Measurements from ENCODE around the gene NOMO2.
"Not testable (repeated sequence)": the region's sequence is repeated elsewhere in the genome, so short reads cannot be mapped to it uniquely, and the experiment has no call there.

GRCh38 chr16:18603572-18604246 is 41.8 kb upstream of the NOMO2 start:
- TF ChIP-seq POLR2AphosphoS5 (IDR thresholded peaks at IDR 0.05; ENCODE audit: low read depth, low read length); SPI1 (IDR thresholded peaks at IDR 0.05; ENCODE audit: low read depth, low read length); TAF1 (IDR thresholded peaks at IDR 0.05; ENCODE audit: low read depth, low read length); POLR2A (IDR thresholded peaks at IDR 0.05; ENCODE audit: low read depth, low read length); PAX5 (IDR thresholded peaks at IDR 0.05; ENCODE audit: insufficient read depth, low read length, severe bottlenecking); POU2F2 (IDR thresholded peaks at IDR 0.05; ENCODE audit: low read depth, low read length): not testable (repeated sequence)
